GM06990 (cell line): ENCODE measurements around the gene GLOD5.

Source experiments
- DNase-seq: peaks from one replicate; pipeline ENCODE4 v3.0.0-alpha.2; 2011; ENCODE audit not compliant: insufficient read length; ENCODE audit errors: extremely low read depth
- H3K27me3 ChIP-seq: replicated peaks from 2 replicates; pipeline ENCODE4 v1.6.0; 2011; ENCODE audit warnings: low read length; ENCODE audit not compliant: control insufficient read depth, insufficient read depth
- H3K36me3 ChIP-seq: 2 replicates; pipeline ENCODE4 v1.5.1; 2011; ENCODE audit warnings: low read length; ENCODE audit not compliant: control insufficient read depth, insufficient read depth
- H3K4me3 ChIP-seq: replicated peaks from 2 replicates; pipeline ENCODE4 v1.5.1; 2011; ENCODE audit warnings: low read depth, mild to moderate bottlenecking, control low read depth, low read length
- TF ChIP-seq, protein P1 (sequence below): IDR thresholded peaks from 2 replicates; pipeline ENCODE4 v1.5.1; 2011; ENCODE audit warnings: low read length, control low read depth, mild to moderate bottlenecking, inconsistent platforms; ENCODE audit not compliant: insufficient read depth, poor library complexity, severe bottlenecking

The GLOD5 gene

DNA sequence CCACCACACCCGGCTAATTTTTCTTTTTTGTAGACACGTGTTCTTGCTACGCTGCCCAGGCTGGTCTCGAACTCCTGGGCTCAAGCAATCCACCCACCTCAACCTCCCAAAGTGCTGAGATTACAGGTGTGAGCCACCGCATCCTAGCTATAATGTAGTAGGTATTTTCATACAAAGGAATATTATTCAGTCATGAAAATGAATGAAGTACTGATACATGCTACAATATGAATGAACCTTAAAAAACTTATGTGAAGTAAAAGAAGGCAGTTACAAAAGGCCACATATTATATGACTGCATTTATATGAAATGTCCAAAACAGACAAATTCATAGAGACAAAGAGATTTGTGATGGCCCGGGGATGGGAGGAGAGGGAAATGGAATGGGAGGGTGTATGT lies 20.2 kb downstream of the GLOD5 start:
- no peaks in the 10 kb centered on the region for H3K27me3 ChIP-seq
- no peak overlapping the region for H3K4me3 ChIP-seq
- H3K36me3 ChIP-seq, result no peaks in the 10 kb centered on the region
- TF ChIP-seq, protein P1, sequence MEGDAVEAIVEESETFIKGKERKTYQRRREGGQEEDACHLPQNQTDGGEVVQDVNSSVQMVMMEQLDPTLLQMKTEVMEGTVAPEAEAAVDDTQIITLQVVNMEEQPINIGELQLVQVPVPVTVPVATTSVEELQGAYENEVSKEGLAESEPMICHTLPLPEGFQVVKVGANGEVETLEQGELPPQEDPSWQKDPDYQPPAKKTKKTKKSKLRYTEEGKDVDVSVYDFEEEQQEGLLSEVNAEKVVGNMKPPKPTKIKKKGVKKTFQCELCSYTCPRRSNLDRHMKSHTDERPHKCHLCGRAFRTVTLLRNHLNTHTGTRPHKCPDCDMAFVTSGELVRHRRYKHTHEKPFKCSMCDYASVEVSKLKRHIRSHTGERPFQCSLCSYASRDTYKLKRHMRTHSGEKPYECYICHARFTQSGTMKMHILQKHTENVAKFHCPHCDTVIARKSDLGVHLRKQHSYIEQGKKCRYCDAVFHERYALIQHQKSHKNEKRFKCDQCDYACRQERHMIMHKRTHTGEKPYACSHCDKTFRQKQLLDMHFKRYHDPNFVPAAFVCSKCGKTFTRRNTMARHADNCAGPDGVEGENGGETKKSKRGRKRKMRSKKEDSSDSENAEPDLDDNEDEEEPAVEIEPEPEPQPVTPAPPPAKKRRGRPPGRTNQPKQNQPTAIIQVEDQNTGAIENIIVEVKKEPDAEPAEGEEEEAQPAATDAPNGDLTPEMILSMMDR, result no peak
- DNase-seq, result no peak

DNA sequence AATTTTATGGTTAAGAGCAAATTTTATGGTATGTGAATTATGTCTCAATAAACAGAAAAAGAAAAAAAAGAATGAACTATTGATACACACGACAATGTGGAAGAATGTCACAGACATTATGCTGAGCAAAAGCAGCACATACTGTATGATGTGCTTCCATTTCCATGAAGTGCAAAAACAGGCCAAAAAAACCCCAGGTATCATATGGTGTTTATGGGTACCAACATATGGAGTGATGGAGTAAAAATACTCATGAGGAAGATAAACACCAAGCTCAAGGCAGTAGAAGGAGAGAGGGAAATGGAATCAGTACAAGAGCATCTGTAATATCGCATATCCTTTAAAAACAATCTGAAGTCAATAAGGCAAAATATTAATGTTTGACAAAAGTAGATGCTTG lies 20.7 kb downstream of the GLOD5 start:
- TF ChIP-seq, protein P1, result no peak
- Histone ChIP-seq H3K4me3 (no peak overlapping the region), H3K27me3 (no peaks in the 10 kb centered on the region), H3K36me3 (no peaks in the 10 kb centered on the region)
- no peak for DNase-seq

DNA sequence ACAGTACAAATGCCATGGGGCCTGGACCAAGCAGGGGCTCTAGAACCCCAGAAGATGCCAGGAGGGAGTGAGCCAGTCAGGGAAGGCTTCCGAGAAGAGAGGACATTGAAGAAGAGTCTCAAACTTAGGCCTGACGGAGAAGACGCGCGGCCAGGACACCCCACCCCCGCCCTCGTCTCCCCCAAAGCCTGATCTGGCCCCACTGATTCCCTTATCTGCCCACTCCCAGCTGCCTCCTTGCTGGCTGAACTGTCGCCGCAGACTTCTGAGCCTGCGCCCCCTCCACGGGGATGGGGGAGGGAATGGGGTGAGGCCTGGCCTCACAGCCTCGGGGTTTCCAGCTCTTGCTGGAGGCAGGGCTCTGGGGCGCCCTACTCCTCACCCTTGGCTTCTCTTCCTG lies 21.2 kb downstream of the GLOD5 start:
- DNase-seq, result no peak
- Histone ChIP-seq H3K4me3 (no peak overlapping the region), H3K36me3 (no peaks in the 10 kb centered on the region), H3K27me3 (no peaks in the 10 kb centered on the region)
- TF ChIP-seq, protein P1, result no peak

DNA sequence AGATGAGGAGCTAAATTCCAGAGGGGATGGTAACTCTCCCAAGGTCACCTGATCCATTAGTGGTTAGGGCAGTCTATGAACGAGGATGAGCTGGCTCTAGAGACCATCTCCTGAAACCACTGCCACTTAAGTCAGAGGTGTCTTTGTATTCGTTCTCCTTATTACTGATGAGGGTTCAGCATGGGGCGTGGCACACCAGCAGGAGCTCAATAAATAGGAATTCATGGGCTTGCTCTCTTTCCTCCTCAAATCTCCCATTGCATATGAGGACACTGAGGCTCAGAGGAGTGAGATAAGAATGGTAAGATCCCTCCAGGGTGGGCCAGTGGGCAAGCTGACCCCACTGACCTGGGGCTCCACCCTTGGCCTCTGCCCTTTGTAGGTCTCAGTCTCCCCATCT lies 23.2 kb downstream of the GLOD5 start:
- DNase-seq, result no peak
- TF ChIP-seq, protein P1, result no peak
- no peaks in the 10 kb centered on the region for H3K27me3 ChIP-seq
- no peaks in the 10 kb centered on the region for H3K36me3 ChIP-seq
- H3K4me3 ChIP-seq, result no peak overlapping the region

DNA sequence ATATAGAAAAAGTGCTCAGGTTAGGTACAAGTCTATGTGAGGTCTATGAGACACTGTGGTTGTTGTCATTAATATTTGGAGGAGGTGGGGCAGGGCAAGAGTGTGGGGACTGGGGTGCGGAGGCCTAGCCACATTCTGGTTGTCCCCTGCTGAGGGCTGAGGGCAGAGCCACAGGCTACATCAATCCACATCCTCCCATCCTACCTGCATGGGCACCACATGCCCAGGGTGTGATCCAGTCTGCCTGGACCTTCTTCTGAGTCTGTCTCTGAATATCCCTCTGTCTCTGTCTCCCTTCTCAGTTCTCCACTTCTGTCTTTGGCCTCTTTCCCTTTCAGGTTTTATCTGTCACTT lies 23.6 kb downstream of the GLOD5 start:
- no peaks in the 10 kb centered on the region for H3K27me3 ChIP-seq
- H3K4me3 ChIP-seq, result no peak overlapping the region
- TF ChIP-seq, protein P1, result no peak
- H3K36me3 ChIP-seq, result no peaks in the 10 kb centered on the region
- no peak for DNase-seq

DNA sequence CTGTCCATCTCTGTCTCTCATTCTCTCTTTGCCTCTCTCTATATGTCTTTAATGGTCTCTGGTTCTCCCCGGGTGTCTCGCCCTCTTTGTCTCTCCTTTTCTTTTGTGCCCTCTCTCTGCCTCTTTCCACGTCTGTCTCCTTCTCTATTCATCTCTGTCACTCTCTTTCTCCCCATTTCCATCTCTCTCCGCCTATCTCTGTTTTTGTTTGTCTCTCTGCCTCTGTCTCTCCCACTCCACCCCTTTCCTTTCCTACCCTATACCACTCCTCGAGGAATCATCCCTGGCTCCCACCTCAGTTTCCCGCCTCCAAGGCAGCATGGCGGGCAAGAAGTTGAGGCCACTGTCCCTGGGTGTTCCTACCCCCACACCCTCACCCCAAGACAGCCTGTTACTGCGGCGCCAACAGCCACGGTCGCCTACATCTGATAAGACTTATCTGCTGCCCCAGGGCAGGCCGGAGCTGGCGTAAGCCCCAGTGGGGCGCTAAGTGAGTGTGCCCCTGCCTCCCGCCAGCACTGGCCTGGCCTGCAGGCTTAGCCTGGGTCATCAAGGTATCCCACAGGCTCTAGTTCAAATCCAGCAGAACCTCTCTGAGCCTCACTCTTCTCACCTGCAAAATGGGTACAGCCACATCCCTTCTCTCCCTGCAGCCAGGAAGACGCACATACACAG lies 24.1 kb downstream of the GLOD5 start:
- TF ChIP-seq, protein P1, result no peak

More for the DNA sequence above, 24.1 kb downstream of the GLOD5 start:
- DNase-seq, result no peak
- H3K27me3 ChIP-seq, result no peaks in the 10 kb centered on the region
- no peaks in the 10 kb centered on the region for H3K36me3 ChIP-seq
- no peak overlapping the region for H3K4me3 ChIP-seq
